ENCODE measurements around the gene GMPR2.

- TF ChIP-seq CTCF (conservative IDR thresholded peaks at IDR 0.05; ENCODE audit: low read depth in 2 of 2), result no peak
- no peak for TF ChIP-seq JUNB (IDR thresholded peaks at IDR 0.05; ENCODE audit: unreplicated experiment)
- no peak for TF ChIP-seq REST (IDR thresholded peaks at IDR 0.05; ENCODE audit: unreplicated experiment)
- TF ChIP-seq POLR2AphosphoS5 (IDR thresholded peaks at IDR 0.05; ENCODE audit: low read depth), result no peak
- TF ChIP-seq ETS1 (IDR thresholded peaks at IDR 0.05), result no peak
- TF ChIP-seq EZH2 (IDR thresholded peaks at IDR 0.05; ENCODE audit: low read depth, unreplicated experiment), result no peak
- no peak for TF ChIP-seq EZH2phosphoT487 (IDR thresholded peaks at IDR 0.05; ENCODE audit: unreplicated experiment)
- TF ChIP-seq CREB1 (CRISPR knock-in tag; IDR thresholded peaks at IDR 0.05; ENCODE audit: low read depth), result no peak
- TF ChIP-seq ZNF331 (CRISPR knock-in tag; IDR thresholded peaks at IDR 0.05; ENCODE audit: low read depth), result no peak
- TF ChIP-seq ZNF114 (CRISPR knock-in tag; IDR thresholded peaks at IDR 0.05), result no peak
- no peak for TF ChIP-seq NANOG (IDR thresholded peaks at IDR 0.05; ENCODE audit: borderline replicate concordance)
- TF ChIP-seq STAT1 (IDR thresholded peaks at IDR 0.05; ENCODE audit: unreplicated experiment), result no peak
- TF ChIP-seq ZNF462 (CRISPR knock-in tag; IDR thresholded peaks at IDR 0.05), result no peak
These were observed 25.1 kb upstream of the GMPR2 start for GRCh38 chr14:24207625-24208024.
